Stimulated activated CD4-positive, alpha-beta T cell treated with anti-CD3 and anti-CD28 coated beads, Interleukin-1b, Interleukin-23, amount 100 ng/mL, for 4 hours (primary cell): ENCODE measurements around the gene WASL.
"Not testable (repeated sequence)": the region's sequence is repeated elsewhere in the genome, so short reads cannot be mapped to it uniquely, and the experiment has no call there.

Source experiments
- DNase-seq, 2 donors: peaks; one replicate each; pipeline ENCODE4 v3.0.0-alpha.2; 2020; ENCODE audit warnings: low read depth in 2 of 2

The WASL gene

DNA sequence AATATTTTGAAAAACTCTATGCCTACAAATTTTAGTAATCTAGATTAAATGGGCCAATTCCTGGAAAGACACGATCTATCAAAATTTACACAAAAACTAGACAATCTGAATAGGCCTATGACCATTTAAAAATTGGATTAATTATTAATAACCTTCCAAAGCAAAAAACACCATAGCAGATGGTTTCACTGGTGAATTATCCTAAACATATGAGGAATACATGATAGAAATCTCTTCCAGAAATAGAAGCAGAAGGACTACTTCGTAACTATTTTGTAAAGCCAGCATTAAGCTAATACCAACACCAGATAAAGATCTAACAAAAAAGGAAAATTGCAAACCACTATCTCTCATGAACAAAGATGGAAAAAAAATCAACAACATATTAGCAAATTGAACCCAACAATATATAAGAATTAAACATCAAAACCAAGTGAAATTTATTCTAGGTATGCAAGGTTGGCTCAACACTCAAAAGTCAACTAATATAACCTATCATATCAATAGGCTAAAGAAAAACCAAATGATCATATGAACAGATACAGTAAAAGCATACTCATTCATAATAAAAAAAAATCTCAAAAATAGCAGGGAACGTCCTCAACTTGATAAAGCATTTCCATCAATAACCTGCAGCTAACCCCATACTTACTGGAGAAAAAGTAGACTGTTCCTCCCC, 16.3 kb downstream of the WASL start:
- no peak for DNase-seq

DNA sequence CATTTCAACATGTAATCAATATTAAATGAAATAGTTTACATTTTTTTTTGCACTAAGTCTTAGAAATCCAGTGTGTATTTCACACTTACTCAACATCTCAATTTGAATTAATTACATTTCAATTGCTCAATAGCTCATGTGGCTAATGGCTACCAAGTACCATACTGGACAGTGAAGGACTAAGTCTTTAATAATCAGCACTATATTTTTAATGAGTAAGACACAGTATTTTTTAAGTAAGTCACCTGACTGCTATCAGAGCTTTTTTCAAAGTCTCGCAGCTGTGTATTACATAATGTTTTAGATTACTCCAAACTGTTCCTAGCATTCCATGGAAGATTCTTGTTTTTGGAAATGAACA, 19.6 kb downstream of the WASL start:
- DNase-seq, result no peak

DNA sequence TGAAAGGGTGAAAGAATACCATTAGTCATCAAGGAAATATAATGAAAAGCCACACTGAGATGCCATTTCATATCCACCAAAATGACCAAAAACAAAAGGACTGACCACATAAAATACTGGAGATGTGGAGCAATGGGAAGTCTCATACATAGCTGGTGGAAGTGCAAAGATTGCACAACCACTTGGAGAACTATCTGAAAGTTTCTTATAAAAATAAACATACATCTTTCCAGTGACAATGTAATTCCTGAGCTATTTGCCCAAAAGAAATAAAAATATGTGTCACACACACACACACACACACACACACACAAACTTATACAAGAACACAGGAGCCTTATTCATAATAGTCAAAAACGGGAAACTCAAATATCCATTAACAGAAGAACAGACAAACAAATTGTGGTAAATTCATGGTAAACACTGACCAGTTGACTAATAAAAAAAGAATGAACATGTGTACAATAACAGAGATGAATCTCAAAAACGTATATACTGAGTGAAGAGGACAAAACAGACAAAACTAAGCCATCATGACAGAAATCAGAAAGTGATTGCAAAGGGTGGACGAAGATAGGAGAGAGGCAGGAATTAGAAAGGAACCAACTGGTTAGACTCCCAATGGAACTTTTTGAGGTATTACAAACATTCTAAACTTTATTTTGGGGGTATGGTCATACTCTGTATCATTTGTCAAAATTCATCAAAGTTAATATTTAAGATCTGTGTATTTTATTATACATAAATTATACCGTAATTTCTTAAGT, 21.5 kb downstream of the WASL start:
- no peak for DNase-seq

DNA sequence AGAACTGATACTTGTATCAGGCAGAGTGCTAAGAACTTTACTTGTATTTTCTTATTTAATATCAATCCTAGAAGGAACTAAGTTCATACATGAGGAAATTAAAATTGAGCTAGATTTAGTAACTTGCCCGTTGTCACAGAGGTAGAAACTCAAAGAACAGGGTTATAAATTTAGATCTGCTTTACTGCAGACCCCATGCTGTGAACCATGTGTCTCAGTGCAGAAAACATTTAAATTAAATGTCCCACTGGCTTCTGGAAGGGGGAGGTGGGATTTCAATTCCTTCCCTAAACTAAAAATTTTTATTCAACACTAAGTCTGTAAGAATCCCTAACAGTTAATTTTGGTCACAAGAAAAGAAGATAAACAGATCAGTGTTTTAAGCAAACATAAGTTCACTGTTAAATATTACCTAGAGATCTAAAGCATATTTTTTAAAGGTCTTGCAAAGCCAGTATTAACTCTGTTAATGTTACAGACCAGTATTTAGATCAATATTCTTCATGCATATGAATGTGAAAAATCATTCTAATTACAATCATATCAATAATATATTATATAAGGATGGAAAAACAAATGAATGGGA, 23.1 kb downstream of the WASL start:
- no peak for DNase-seq

DNA sequence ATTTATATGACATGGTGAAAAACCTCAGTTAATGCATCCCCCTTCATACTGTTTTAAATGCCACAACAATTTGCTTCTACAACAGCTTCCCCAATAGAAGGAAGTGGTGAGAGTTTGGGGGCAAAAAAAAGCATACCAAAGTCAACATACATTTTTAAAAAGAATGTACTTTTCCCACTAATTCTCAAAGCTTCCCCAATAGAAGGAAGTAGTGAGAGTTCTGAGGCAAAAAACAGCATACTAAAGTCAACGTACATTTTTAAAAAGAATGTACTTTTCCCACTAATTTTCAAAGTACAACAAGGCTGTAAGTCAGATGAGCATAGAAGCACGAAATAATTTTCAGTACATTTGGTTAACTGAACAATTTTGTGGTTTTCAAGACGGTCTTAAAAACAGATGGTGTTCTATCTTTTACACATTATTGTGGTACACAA, 24.0 kb downstream of the WASL start:
- DNase-seq, result no peak

DNA sequence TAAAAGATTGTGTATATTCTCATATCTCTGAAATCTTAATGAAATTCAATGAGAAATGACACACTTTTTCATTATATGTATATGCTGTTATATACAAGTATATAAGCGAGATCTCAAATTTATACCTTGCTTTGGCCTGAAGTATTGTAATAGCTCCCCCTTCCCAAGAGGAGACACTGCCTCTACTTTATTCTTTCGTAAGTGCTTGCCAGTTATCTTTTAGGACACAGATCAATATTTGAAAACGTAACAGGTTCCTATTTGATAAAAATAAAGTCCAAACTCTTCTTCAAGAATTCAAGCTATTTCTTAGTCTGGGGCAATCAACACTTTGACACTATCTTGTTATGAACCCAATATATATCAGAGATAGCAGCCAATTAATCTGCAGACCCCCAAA, 24.9 kb downstream of the WASL start:
- no peak for DNase-seq

DNA sequence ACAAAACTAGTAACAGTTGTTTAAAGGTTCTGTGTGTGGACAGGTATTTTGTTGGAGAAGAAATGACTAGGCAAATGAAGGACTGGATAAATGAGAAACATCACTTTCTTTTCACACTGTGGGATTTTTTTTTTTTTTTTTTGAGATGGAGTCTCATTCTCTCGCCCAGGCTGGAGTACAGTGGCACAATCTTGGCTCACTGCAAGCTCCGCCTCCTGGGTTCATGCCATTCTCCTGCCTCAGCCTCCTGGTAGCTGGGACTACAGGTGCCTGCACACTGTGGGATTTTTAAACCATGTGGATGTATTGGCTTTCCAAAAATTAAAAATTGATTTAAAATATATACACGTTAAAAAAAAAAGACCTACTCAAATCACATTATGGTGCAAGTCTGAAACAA, 28.3 kb downstream of the WASL start:
- DNase-seq, result not testable (repeated sequence)

DNA sequence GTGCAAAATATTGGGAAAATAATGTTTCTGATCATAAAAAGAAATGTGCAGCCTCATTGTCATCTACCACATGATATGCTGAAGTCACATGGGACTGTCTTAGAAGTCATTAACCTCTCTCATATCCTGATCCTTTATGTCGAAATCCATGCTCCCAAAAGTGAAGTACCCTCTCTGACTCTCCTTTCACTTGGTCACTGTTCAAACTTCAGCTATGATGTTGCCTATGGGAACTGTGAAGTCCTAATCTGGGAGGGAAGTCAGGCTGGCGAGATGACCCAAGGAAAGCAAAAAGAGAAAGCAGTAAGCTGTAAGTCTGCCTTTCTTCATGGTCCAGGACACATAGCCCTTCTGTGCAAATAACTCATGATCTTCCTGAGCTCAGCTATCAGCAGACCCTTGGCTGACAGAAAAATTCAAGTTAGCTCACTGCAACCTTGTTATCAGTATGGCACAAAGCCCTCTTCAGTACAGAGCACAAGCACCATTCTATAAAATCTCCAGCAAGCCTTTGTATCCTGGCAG, 29.5 kb downstream of the WASL start:
- no peak for DNase-seq

DNA sequence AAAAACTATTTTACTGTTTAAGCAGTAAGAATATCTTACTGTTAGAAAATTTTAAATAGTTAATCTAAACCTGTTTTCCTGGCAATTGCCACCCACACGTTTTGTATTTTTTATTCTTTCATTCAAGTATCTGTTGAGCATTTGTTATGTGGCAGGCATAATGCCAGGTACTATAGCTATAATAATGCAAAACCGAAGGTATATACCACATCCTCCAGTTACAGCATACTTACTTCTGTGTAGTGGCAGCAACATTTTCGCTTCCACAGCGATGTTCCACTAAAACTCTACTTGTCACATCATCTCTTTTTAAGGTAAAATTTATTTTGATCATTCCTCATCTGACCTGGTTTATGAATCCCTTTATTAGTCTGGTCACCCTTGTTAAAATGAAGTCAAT, 30.0 kb downstream of the WASL start:
- DNase-seq, result no peak

DNA sequence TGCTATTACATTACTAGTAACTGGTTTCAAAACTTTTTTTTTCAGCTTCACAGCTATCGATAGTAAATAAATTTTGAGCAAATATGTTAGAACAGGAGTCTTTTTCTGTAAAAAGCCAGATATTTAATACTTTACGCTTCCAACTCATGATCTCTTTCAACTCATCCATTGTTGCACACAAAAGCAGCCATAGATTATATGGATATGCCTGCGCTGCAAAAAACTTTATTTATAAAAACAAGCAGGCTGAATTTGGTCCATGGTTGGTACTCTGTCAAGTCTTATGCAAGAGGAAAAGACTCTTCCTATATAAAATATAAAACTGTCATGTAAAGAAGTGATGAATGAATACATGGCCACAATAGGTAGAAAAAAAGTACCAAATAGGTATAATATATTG, 31.1 kb downstream of the WASL start:
- no peak for DNase-seq

DNA sequence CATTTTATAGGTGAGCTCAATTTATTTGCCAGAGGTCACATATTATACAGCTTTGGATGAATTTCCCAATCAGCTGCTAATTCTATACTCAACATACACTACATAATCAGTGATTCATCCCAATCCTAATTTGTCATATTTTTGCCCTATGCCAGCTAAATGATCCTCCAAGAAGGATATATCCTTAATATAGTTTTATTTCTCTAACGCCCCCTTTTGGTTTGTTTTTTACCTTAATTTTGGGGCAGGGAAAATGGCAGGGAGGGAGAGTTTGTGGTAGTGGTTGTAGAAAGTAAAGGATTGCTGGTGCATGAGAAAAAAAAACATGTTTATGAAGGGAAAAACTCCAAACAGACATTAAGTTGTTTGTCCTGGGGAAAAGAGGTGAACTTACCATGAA, 31.9 kb downstream of the WASL start:
- no peak for DNase-seq

DNA sequence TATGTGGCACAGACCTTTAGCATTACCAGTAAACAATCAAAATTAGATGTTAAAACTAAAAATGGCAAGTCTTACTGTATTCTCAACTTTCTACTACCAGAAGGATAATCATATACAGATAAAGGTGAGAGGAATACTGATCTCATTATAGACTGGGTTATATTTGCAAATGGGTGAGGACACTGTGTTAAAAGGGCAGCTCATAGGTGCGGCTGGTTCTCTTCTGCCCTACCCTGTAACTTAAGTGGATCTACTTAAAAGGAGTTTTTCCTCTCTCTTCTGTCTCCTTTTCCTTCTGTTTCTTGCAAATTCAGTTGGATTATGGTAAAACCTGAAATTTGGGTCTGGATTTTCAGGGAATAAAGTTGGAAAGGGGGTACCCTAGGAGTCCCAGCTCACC, 33.0 kb downstream of the WASL start:
- no peak for DNase-seq

DNA sequence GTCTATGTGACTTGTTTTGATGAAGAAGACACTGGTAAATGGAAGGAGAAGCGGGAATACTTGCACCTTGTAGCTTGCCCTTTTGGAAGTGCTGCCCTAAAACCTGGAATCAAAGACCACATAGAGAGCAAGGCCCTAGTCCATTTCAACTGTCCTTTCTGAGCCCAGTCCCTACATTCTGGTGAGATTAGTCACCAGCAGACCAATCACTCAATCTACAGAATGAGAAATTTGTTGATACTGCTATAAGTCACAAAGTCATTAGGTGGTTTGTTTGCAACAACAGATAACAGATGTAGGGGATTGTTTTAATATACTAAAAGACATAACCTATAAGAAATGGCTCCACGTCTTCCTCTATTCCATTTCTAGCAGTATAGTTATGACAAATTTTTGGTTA, 33.6 kb downstream of the WASL start:
- DNase-seq, result no peak

DNA sequence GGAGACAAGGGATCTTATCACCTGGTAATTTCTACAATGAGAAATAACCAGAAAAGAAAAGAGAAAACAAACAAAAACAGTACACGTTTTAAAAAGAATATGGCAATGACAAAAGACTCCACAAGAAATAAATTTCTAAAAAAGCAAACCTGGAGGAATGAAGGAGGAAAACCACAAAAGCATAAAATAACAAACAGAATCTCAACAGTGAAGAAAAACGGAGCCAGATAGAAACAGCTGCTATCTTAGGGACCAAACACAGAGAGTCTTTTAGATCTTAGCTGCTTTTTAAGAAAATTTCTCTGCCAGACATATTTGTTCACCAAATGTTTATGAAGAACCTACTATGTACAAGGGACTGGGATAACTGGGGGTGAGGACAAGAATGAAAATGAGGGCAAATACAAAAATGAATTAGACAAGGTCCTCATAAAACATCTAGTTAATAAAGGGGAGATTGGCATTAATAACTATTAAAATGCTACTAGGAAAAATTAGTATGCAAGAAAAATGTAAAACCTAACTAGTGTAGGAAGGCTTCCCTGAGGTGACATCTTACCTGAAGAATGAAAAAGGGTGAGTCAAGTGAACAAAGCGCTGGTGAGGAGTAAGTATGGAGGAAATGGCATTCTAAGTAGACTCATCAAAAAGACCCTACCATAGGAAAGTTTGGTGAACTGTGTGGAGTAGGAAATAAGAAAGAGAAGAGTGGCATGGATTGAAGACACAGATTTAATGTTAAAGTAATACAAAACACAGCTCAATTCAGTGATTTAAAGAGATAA, 34.3 kb downstream of the WASL start:
- DNase-seq, result no peak

DNA sequence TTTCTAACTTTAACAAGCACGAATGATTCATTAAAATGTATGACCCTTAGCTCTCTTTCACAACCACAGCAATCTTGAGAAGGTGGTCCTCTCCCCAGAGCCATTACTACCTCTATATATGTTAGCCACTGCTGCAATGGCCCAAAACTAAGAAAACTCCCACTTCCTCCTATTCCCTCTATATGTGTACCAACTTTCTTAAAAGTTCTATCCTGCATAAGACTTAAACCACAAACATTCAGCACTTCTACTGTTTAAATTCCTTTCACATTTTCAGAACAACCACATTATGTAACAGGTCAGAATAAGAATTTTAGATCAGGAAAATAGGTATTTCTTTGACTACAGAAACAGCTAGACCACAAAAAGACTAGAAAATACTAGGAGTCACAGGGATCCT, 36.2 kb downstream of the WASL start:
- no peak for DNase-seq

DNA sequence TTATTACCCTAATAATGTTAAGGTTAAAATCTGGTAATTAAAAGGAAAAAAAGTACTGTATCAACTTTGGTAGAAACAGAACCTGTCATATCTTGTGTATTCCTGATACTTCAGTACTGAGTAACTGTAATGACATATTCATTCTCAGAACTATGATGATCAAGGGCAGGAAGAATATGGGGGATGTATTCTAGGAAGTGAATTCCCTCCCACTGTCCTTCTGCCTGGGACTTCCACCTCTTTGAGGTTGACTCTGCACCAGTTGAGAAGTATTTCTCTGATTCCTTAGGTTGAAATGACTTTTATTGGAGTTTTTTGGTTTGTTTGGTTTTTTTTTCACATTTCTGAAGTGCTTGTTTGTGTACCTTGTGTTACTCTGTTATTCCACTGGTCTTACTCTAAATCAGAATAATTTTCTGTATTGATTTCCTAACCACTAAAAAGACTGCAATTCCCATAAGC, 36.9 kb downstream of the WASL start:
- no peak for DNase-seq

DNA sequence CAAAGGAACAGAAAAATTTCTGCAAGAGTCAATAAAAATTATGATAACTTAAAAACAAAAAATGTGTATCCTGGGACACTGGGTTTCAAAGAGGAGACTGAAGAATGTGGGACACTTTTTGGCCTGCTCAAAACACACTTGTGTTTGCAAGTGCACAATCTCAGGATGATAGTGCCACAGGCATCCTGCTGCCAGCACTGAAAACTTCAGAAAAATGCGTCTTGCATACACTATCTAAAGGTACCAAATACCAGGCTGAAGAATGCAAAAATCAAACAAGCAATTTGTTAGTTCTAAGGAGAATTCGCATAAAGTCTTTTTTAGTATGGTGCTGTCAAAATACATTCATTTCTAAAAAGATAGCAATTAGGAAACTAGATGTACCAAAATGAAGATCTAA, 38.1 kb downstream of the WASL start:
- no peak for DNase-seq

DNA sequence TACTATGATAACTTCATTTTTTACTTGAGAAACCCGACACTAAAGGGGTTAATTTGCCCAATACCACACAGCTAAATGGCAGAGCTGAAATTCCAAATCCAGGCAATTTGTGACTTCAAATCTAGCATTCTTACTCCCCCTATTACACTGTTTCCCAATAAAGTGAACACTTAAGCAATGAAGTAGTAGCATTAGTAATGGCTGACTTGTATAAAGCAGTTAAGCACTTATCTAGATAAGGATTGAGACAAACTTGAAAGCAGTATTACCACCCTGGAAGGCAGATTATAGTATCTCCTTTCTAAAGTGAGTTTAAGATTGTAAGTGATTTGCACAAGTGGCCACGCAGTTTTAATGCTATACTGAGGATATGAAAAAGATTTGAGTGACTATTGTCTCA, 39.3 kb downstream of the WASL start:
- no peak for DNase-seq

DNA sequence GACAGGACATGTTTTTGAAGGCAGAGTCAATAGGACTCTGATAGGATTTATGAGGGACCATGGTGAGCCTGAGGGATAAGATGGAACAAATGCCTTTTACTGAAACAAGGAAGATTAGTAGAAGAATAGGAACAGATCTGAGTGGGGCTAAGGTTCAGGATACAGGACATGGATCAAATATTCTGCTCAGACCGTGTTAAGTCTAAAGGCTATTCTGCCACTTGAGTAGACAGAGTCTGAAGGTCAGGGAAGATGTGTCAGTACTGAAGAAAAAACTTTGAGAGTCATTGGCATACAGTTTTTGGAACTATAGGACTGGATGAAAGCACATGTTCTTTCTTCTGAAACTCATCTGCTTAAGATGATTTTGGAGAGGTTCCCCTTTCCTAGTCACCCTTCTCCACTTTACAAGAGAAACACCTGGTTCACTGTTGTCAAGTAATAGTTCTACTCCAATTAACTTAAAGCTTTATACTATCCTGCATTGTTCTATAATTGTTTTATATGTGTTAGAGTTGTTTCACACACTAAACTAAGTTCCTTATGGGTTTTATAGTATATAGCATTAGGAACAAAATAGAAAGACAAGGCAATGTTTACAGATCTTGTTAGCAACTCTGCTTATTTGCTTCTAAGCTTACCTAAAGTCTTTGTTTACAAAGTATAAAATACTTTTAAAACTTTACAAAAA, 43.4 kb downstream of the WASL start:
- no peak for DNase-seq

DNA sequence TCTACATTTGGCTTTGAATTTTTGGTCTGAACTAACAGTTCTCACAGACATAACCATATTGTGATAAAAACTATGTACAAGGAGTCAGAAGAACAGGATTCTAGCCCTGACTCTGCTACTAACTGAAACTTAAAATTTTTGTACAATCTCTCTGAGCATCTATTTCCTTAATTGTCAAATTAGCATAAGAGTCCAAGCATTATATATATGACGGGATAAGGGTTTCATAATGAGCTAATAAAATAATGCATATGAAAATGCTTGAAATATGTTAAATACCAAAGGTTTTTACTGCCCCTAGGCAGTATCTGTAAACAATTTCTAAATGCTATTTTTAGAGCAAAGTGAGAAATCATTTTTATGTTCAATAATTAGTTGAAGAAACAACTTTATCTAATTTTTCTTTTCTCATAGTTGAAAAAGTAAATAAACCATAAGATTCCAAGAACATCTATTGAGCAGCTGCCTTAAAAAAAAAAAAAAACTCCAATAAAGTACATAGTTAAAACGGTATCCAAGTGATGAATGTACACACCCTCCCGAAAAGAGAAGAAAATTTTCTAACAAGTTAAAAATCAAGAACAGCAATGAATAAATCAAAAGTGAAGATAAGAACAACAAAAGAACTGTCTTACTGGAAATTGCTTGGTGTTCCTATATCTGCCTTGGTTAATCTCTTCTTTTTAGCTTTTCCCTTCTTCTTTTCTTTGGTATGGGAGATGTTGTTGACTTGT, 52.7 kb downstream of the WASL start:
- no peak for DNase-seq

DNA sequence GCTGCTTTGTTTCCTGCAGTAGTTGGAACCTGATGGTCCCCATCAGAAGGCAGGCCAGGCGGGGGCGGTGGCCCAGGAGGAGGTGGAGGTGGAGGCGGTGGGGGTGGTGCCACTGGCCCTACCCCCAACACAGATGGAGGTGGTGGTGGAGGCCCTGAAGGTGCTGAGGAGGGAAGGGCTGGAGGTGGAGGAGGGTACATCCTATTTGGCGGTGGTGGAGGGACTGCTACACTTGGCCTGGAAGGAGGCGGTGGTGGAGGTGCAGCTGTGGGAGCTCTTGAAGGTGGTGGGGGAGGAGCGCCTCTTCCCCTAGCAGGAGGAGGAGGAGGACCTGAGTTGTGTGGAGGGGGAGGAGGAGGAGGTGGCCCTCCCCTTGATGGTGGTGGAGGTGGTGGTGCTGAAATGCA, 56.3 kb downstream of the WASL start:
- DNase-seq, result no peak
